Measurements from ENCODE around the gene MYO3B.

- TF ChIP-seq, protein P1, sequence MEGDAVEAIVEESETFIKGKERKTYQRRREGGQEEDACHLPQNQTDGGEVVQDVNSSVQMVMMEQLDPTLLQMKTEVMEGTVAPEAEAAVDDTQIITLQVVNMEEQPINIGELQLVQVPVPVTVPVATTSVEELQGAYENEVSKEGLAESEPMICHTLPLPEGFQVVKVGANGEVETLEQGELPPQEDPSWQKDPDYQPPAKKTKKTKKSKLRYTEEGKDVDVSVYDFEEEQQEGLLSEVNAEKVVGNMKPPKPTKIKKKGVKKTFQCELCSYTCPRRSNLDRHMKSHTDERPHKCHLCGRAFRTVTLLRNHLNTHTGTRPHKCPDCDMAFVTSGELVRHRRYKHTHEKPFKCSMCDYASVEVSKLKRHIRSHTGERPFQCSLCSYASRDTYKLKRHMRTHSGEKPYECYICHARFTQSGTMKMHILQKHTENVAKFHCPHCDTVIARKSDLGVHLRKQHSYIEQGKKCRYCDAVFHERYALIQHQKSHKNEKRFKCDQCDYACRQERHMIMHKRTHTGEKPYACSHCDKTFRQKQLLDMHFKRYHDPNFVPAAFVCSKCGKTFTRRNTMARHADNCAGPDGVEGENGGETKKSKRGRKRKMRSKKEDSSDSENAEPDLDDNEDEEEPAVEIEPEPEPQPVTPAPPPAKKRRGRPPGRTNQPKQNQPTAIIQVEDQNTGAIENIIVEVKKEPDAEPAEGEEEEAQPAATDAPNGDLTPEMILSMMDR (IDR thresholded peaks at IDR 0.05) = no peak
- no peak for TF ChIP-seq POLR2A (IDR thresholded peaks at IDR 0.05)
These were observed 29.8 kb upstream of the MYO3B start for GRCh38 chr2:170148161-170148560.
